Measurements from ENCODE around the gene IL1RL1. TPM values are rescaled to one million over a fixed set of nuclear protein-coding genes. Genes with fewer than 3 reads are reported as not detected.

The IL1RL1 gene
- total RNA-seq, 4 donors from 2014 or later, result 4.3 to 20.2 (median 8.1) TPM

- no peaks in the 10 kb centered on the region for H3K9me3 ChIP-seq
- H3K27ac ChIP-seq (replicated peaks in 1 of 4), result no peak overlapping the region
- no peak overlapping the region for H3K4me3 ChIP-seq
- no peaks in the 10 kb centered on the region for H3K36me3 ChIP-seq
- no peak for TF ChIP-seq POLR2A (IDR thresholded peaks at IDR 0.05; ENCODE audit: low read depth)
- TF ChIP-seq POLR2AphosphoS5 (IDR thresholded peaks at IDR 0.05), result no peak
- no peak for TF ChIP-seq CTCF (IDR thresholded peaks at IDR 0.05)
- intact Hi-C loops (cut with DNase I), result no loop called here
- no peaks in the 10 kb centered on the region for H3K4me1 ChIP-seq
- 83% methylated on average over 3 of the region's 3 CpGs for WGBS
- peaks cover 0 to 10% (median 0%) of the 10 kb centered on the region in 4 donors for H3K27me3 ChIP-seq
- no peak for DNase-seq (ENCODE audit: extremely low spot score)
Observed at GRCh38 chr2:102302458-102302857, 8.9 kb upstream of the IL1RL1 start.

- whole genome bisulfite sequencing, result 86% methylated on average over 3 of the region's 3 CpGs
- TF ChIP-seq EP300 (IDR thresholded peaks at IDR 0.05) (no peak), POLR2A (IDR thresholded peaks at IDR 0.05; ENCODE audit: low read depth) (no peak), CTCF (IDR thresholded peaks at IDR 0.05) (no peak), POLR2AphosphoS5 (IDR thresholded peaks at IDR 0.05) (no peak)
Observed at GRCh38 chr2:102303589-102303988, 7.8 kb upstream of the IL1RL1 start.

DNA sequence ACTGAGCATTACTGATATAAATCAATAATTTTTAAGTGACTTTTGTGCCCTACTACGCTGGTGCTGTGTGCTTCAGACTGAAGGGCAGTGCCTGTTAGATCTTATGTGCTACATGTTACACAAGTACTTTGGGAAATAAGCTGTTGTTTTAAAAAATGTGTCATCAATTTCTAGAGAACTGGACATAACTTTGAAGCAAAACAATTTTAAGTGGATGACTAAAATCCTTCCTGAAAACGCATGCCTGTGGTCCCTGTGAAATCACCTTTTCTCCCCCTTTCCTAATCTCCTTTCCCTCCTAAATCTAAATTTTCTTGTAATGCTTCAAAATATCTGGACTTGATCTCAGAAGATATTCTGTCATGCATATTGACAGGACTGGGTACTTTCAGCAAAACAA lies 7.1 kb upstream of the IL1RL1 start:
- Histone ChIP-seq H3K27me3 (peaks cover 0 to 18% (median 0%) of the 10 kb centered on the region in 4 donors), H3K27ac (replicated peaks in 1 of 4) (no peak overlapping the region), H3K9me3 (no peaks in the 10 kb centered on the region), H3K4me1 (no peaks in the 10 kb centered on the region), H3K36me3 (no peaks in the 10 kb centered on the region), H3K4me3 (no peak overlapping the region)
- 65% methylated on average over 2 of the region's 2 CpGs for WGBS
- DNase-seq (ENCODE audit: extremely low spot score), result no peak
- TF ChIP-seq EP300 (IDR thresholded peaks at IDR 0.05) (no peak), POLR2A (IDR thresholded peaks at IDR 0.05; ENCODE audit: low read depth) (no peak), POLR2AphosphoS5 (IDR thresholded peaks at IDR 0.05) (no peak), CTCF (IDR thresholded peaks at IDR 0.05) (no peak)
- intact Hi-C loops (cut with DNase I), result no loop called here

More at GRCh38 chr2:102303589-102303988, 7.8 kb upstream of the IL1RL1 start:
- intact Hi-C loops (cut with DNase I), result no loop called here
- Histone ChIP-seq H3K27me3 (peaks cover 0 to 18% (median 0%) of the 10 kb centered on the region in 4 donors), H3K4me1 (no peaks in the 10 kb centered on the region), H3K4me3 (no peak overlapping the region), H3K27ac (replicated peaks in 1 of 4) (no peak overlapping the region), H3K36me3 (no peaks in the 10 kb centered on the region), H3K9me3 (no peaks in the 10 kb centered on the region)
- no peak for DNase-seq (ENCODE audit: extremely low spot score)

GRCh38 chr2:102304711-102305611 lies 6.4 kb upstream of the IL1RL1 start:
- DNase-seq (ENCODE audit: extremely low spot score), result no peak
- Histone ChIP-seq H3K9me3 (no peaks in the 10 kb centered on the region), H3K4me3 (no peak overlapping the region), H3K27ac (replicated peaks in 1 of 4) (no peak overlapping the region), H3K4me1 (no peaks in the 10 kb centered on the region), H3K36me3 (no peaks in the 10 kb centered on the region), H3K27me3 (peaks cover 0 to 18% (median 0%) of the 10 kb centered on the region in 4 donors)
- intact Hi-C loops (cut with DNase I), result no loop called here
- no peak for TF ChIP-seq POLR2AphosphoS5 (IDR thresholded peaks at IDR 0.05)
- TF ChIP-seq POLR2A (IDR thresholded peaks at IDR 0.05; ENCODE audit: low read depth), result no peak
- TF ChIP-seq EP300 (IDR thresholded peaks at IDR 0.05), result no peak
- no peak for TF ChIP-seq CTCF (IDR thresholded peaks at IDR 0.05)
- WGBS, result 57% methylated on average over 11 of the region's 11 CpGs

All from esophagus muscularis mucosa (tissue), 4 donors.